Parathyroid adenoma (tissue), 2 donors: ENCODE measurements around the gene RPP25L.

ENCODE experiments used
- H2AFZ ChIP-seq: fragments of 300-600 bp; sonication (generic); one replicate; pipeline ENCODE4 v1.7.0; 2017; ENCODE audit warnings: antibody characterized with exemption, mild to moderate bottlenecking
- H3K27ac ChIP-seq: fragments of 300-600 bp; sonication (generic); one replicate; pipeline ENCODE4 v1.7.0; 2017
- H3K27me3 ChIP-seq: fragments of 300-600 bp; sonication (generic); one replicate; pipeline ENCODE4 v1.7.0; 2017; ENCODE audit warnings: low read length; ENCODE audit not compliant: control insufficient read depth, insufficient read depth
- H3K36me3 ChIP-seq: fragments of 300-600 bp; sonication (generic); one replicate; pipeline ENCODE4 v1.7.0; 2017; ENCODE audit warnings: low read length; ENCODE audit not compliant: control insufficient read depth, insufficient read depth
- H3K4me1 ChIP-seq: fragments of 300-600 bp; sonication (generic); one replicate; pipeline ENCODE4 v1.7.0; 2017; ENCODE audit warnings: control low read depth
- H3K4me2 ChIP-seq: fragments of 300-600 bp; sonication (generic); one replicate; pipeline ENCODE4 v1.7.0; 2017; ENCODE audit warnings: low read length
- H3K4me3 ChIP-seq: fragments of 300-600 bp; sonication (generic); one replicate; pipeline ENCODE4 v1.7.0; 2017; ENCODE audit warnings: low read depth, low read length
- H3K79me2 ChIP-seq: fragments of 300-600 bp; sonication (generic); one replicate; pipeline ENCODE4 v1.7.0; 2017; ENCODE audit warnings: control low read depth
- H3K9ac ChIP-seq: fragments of 300-600 bp; sonication (generic); one replicate; pipeline ENCODE4 v1.7.0; 2017; ENCODE audit warnings: mild to moderate bottlenecking
- H3K9me3 ChIP-seq: fragments of 300-600 bp; sonication (generic); one replicate; pipeline ENCODE4 v1.7.0; 2017; ENCODE audit warnings: low read length; ENCODE audit not compliant: control insufficient read depth
- CTCF ChIP-seq: fragments of 300-600 bp; sonication (generic); IDR thresholded peaks from one replicate; pipeline ENCODE4 v1.7.0; 2017; ENCODE audit warnings: antibody characterized with exemption, mild to moderate bottlenecking
- donor health status: primary hyperparathyroidism.

The RPP25L gene

GRCh38 chr9:34587271-34587670, 24.6 kb downstream of the RPP25L start:
- Histone ChIP-seq H3K79me2 (no peaks in the 10 kb centered on the region), H3K36me3 (no peaks in the 10 kb centered on the region), H3K4me1 (no peaks in the 10 kb centered on the region), H3K4me2 (no peak overlapping the region), H3K27me3 (peaks cover 5% of the 10 kb centered on the region), H3K27ac (no peak overlapping the region), H3K9me3 (no peaks in the 10 kb centered on the region), H2AFZ (no peak overlapping the region), H3K4me3 (no peak overlapping the region), H3K9ac (no peak overlapping the region)
- no peak for TF ChIP-seq CTCF

GRCh38 chr9:34585946-34586669, 25.8 kb downstream of the RPP25L start:
- no peaks in the 10 kb centered on the region for H3K9me3 ChIP-seq
- no peak overlapping the region for H3K27ac ChIP-seq
- TF ChIP-seq CTCF = no peak
- H3K4me1 ChIP-seq = no peaks in the 10 kb centered on the region
- no peak overlapping the region for H2AFZ ChIP-seq
- no peak overlapping the region for H3K4me3 ChIP-seq
- H3K79me2 ChIP-seq = no peaks in the 10 kb centered on the region
- no peak overlapping the region for H3K9ac ChIP-seq
- H3K4me2 ChIP-seq = no peak overlapping the region
- no peaks in the 10 kb centered on the region for H3K36me3 ChIP-seq
- peaks cover 5% of the 10 kb centered on the region for H3K27me3 ChIP-seq

- peaks cover 5% of the 10 kb centered on the region for H3K27me3 ChIP-seq
- H3K79me2 ChIP-seq = no peaks in the 10 kb centered on the region
- H3K4me1 ChIP-seq = no peaks in the 10 kb centered on the region
- H3K27ac ChIP-seq = no peak overlapping the region
- no peak overlapping the region for H3K9ac ChIP-seq
- no peak overlapping the region for H3K4me2 ChIP-seq
- H2AFZ ChIP-seq = no peak overlapping the region
- TF ChIP-seq CTCF = no peak
- no peak overlapping the region for H3K4me3 ChIP-seq
- H3K9me3 ChIP-seq = no peaks in the 10 kb centered on the region
- H3K36me3 ChIP-seq = no peaks in the 10 kb centered on the region
These were observed 26.9 kb downstream of the RPP25L start for GRCh38 chr9:34584970-34585369.

GRCh38 chr9:34582787-34583186, 29.1 kb downstream of the RPP25L start:
- Histone ChIP-seq H3K36me3 (no peaks in the 10 kb centered on the region), H3K9ac (no peak overlapping the region), H3K4me3 (no peak overlapping the region), H3K79me2 (no peaks in the 10 kb centered on the region), H3K27ac (no peak overlapping the region), H3K4me2 (no peak overlapping the region), H3K9me3 (no peaks in the 10 kb centered on the region), H3K27me3 (peaks cover 3% of the 10 kb centered on the region), H2AFZ (no peak overlapping the region), H3K4me1 (no peaks in the 10 kb centered on the region)
- no peak for TF ChIP-seq CTCF

GRCh38 chr9:34581318-34581717, 30.6 kb downstream of the RPP25L start:
- Histone ChIP-seq H3K79me2 (no peaks in the 10 kb centered on the region), H3K27ac (no peak overlapping the region), H2AFZ (no peak overlapping the region), H3K9me3 (no peaks in the 10 kb centered on the region), H3K9ac (no peak overlapping the region), H3K4me3 (no peak overlapping the region), H3K27me3 (peaks cover 3% of the 10 kb centered on the region), H3K36me3 (no peaks in the 10 kb centered on the region), H3K4me2 (no peak overlapping the region), H3K4me1 (no peaks in the 10 kb centered on the region)
- no peak for TF ChIP-seq CTCF
